ENCODE measurements around the gene GASK1A.
"Not testable (repeated sequence)": the region's sequence is repeated elsewhere in the genome, so short reads cannot be mapped to it uniquely, and the experiment has no call there.

GASK1A gene

GRCh38 chr3:43061101-43061895, 82.2 kb downstream of the GASK1A start:
- DNase-seq (ENCODE audit: extremely low read depth, low read depth) = no peak
- no peak for TF ChIP-seq CTCF (IDR thresholded peaks at IDR 0.05; ENCODE audit: low read depth, low read length)

GRCh38 chr3:43062040-43062563, 83.0 kb downstream of the GASK1A start:
- no peak for DNase-seq (ENCODE audit: extremely low read depth, low read depth)
- no peak for TF ChIP-seq CTCF (IDR thresholded peaks at IDR 0.05; ENCODE audit: low read depth, low read length)

DNA sequence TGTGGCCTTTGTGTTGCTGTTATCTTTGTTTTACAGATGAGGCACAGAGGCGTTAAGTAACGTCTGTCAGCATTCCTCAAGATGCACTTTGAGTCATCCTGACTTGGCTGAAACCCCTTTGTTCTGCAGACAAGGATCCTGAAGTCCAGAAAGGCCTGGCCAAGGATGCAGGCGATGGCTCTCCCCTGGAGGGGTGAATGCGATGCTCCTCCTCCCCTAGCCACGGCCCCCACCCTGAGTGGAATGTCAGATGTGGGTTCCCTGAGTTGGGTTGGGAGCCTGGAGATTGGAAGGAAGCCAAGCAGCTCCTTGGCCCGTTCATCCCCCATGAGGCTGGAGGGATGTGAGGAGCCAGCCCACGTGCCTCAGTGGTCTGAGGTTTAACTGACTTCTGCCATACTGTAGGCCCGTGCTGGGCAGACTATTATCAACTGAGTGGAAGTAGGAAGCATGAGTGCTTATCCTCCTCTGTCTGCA, 83.5 kb downstream of the GASK1A start:
- no peak for DNase-seq (ENCODE audit: extremely low read depth, low read depth)
- no peak for TF ChIP-seq CTCF (IDR thresholded peaks at IDR 0.05; ENCODE audit: low read depth, low read length)

- TF ChIP-seq CTCF (IDR thresholded peaks at IDR 0.05; ENCODE audit: low read depth, low read length) = no peak
- no peak for DNase-seq (ENCODE audit: extremely low read depth, low read depth)
These were observed 84.0 kb downstream of the GASK1A start for GRCh38 chr3:43063114-43063513.

DNA sequence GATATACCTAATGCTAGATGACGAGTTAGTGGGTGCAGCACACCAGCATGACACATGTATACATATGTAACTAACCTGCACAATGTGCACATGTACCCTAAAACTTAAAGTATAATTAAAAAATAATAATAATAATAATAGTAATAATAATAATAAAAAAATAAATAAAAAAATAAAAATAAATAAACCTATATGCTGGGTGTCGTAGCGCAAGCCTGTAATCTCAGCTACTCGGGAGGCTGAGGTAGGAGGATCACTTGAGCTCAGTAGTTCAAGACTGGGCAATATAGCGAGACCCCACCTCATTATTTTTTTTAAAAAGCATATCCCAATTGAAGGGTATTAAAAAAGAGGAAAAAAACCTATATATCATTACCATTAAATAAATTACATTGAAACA, 91.6 kb downstream of the GASK1A start:
- DNase-seq (ENCODE audit: extremely low read depth, low read depth) = not testable (repeated sequence)

DNA sequence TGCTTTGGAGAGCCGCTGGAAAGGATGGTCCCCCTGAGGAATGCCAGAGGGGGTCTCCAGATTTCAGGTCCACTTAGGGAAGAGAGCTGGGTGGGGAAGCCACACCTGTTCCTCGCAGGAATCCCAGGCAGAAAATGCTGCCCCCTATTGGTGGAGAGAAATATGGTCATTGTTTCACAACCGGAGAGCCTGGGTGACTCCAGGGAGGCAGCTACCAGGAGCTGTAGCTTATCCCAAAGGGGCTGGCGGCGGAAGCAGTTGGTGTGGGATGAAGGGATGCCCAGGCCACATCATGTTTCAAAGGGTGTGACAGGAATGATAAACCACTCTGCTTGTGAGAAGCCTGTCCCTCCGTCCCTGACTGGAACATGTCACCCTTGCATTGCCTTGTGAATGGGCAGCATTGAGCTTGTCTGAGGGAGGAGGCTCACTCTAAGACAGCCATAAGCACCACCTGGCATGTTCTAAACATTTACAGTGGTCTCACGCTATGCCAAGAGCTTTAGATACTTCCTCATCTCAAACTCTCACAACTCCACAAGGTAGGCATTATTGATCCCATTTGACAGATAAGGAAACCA, 92.3 kb downstream of the GASK1A start:
- peak; percentile 33 for TF ChIP-seq CTCF (IDR thresholded peaks at IDR 0.05; ENCODE audit: low read depth, low read length)
- no peak for DNase-seq (ENCODE audit: extremely low read depth, low read depth)

GRCh38 chr3:43072361-43072760, 93.2 kb downstream of the GASK1A start:
- no peak for DNase-seq (ENCODE audit: extremely low read depth, low read depth)

More at GRCh38 chr3:43072361-43072760, 93.2 kb downstream of the GASK1A start:
- TF ChIP-seq CTCF (IDR thresholded peaks at IDR 0.05; ENCODE audit: low read depth, low read length) = no peak
